MM.1S (cell line): ENCODE data around the gene THAP10.

Experiments
- DNase-seq: peaks from one replicate; pipeline ENCODE4 v3.0.0-alpha.2; 2015
- H2AFZ ChIP-seq: fragments of 300-600 bp; sonication (generic); 2 replicates; pipeline ENCODE4 v1.6.0; 2016; ENCODE audit warnings: antibody characterized with exemption, low read length
- H3F3A ChIP-seq: fragments of 300-600 bp; sonication (generic); 2 replicates; pipeline ENCODE4 v1.6.1; 2016; ENCODE audit warnings: mild to moderate bottlenecking, antibody characterized with exemption, low read length, moderate library complexity, mixed read lengths; ENCODE audit not compliant: insufficient read depth
- H3K27ac ChIP-seq: fragments of 300-600 bp; sonication (generic); 2 replicates; pipeline ENCODE4 v1.5.1; 2016; ENCODE audit warnings: mild to moderate bottlenecking, low read length
- H3K27me3 ChIP-seq: fragments of 300-600 bp; sonication (generic); replicated peaks from 2 replicates; pipeline ENCODE4 v1.6.0; 2016; ENCODE audit warnings: low read length; ENCODE audit not compliant: insufficient read depth
- H3K36me3 ChIP-seq: fragments of 300-600 bp; sonication (generic); replicated peaks from 2 replicates; pipeline ENCODE4 v1.6.1; 2016; ENCODE audit warnings: mild to moderate bottlenecking, low read length, mixed read lengths; ENCODE audit not compliant: insufficient read depth
- H3K4me1 ChIP-seq: fragments of 300-600 bp; sonication (generic); 2 replicates; pipeline ENCODE4 v1.6.1; 2016; ENCODE audit warnings: low read length, mixed read lengths
- H3K4me2 ChIP-seq: fragments of 300-600 bp; sonication (generic); 2 replicates; pipeline ENCODE4 v1.6.0; 2016; ENCODE audit warnings: low read depth, low read length
- H3K4me3 ChIP-seq: fragments of 300-600 bp; sonication (generic); 2 replicates; pipeline ENCODE4 v1.5.1; 2016; ENCODE audit warnings: low read length, mixed read lengths
- H3K79me2 ChIP-seq: fragments of 300-600 bp; sonication (generic); 2 replicates; pipeline ENCODE4 v1.6.1; 2016; ENCODE audit warnings: mixed run types, low read length, mixed read lengths
- H3K9ac ChIP-seq: fragments of 300-600 bp; sonication (generic); 2 replicates; pipeline ENCODE4 v1.6.1; 2016; ENCODE audit warnings: low read length, mixed read lengths
- H3K9me2 ChIP-seq: fragments of 300-600 bp; sonication (generic); replicated peaks from 2 replicates; pipeline ENCODE4 v1.6.1; 2016; ENCODE audit warnings: mild to moderate bottlenecking, low read length, mixed read lengths; ENCODE audit not compliant: insufficient read depth
- H3K9me3 ChIP-seq: fragments of 300-600 bp; sonication (generic); replicated peaks from 2 replicates; pipeline ENCODE4 v1.6.1; 2016; ENCODE audit warnings: mild to moderate bottlenecking, low read length, mixed read lengths; ENCODE audit not compliant: insufficient read depth
- H4K20me1 ChIP-seq: fragments of 300-600 bp; sonication (generic); 2 replicates; pipeline ENCODE4 v1.6.1; 2016; ENCODE audit warnings: mild to moderate bottlenecking, low read length, moderate library complexity, mixed read lengths; ENCODE audit not compliant: insufficient read depth
- EZH2 ChIP-seq: fragments of 300-600 bp; sonication (generic); optimal IDR thresholded peaks from 2 replicates; pipeline ENCODE3; 2017; ENCODE audit warnings: low read depth, mild to moderate bottlenecking, antibody characterized with exemption, low read length, mixed read lengths
- EZH2phosphoT487 ChIP-seq: fragments of 300-600 bp; sonication (generic); IDR thresholded peaks from 2 replicates; pipeline ENCODE4 v1.6.1; 2018; ENCODE audit warnings: antibody characterized with exemption, low read length
- TF ChIP-seq, protein P1 (sequence below): fragments of 300-600 bp; sonication (generic); IDR thresholded peaks from 2 replicates; pipeline ENCODE4 v1.5.1; 2016; ENCODE audit warnings: antibody characterized with exemption, low read length, mixed read lengths

THAP10 gene

GRCh38 chr15:70833422-70833821, 58.8 kb downstream of the THAP10 start:
- no peak overlapping the region for H3K4me2 ChIP-seq
- no peaks in the 10 kb centered on the region for H3K27me3 ChIP-seq

DNA sequence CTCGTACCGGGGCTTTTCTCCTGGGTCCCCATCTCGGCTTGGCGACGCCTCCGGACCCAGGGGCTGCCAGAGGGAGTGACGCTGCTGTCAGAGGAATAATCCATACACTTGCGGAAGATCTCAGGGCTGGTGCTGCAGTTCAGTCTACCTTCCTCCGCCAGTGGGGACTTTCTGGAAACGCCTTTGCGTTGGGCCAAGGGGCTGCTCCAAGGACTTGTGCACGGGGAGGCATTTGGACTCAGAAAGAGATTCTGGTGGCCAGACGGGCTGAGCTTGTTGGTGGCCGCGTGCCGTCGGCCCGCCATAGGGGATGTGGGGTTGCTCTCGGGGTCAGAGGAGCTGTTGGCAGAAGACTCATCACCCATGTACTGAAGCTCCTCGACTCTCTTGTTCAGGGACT, 60.1 kb downstream of the THAP10 start:
- H3K4me1 ChIP-seq, result 0 out of 2 replicates have a peak, but pooled peaks cover 5% of the 10 kb centered on the region
- no peaks in the 10 kb centered on the region for H3F3A ChIP-seq
- TF ChIP-seq, protein P1, sequence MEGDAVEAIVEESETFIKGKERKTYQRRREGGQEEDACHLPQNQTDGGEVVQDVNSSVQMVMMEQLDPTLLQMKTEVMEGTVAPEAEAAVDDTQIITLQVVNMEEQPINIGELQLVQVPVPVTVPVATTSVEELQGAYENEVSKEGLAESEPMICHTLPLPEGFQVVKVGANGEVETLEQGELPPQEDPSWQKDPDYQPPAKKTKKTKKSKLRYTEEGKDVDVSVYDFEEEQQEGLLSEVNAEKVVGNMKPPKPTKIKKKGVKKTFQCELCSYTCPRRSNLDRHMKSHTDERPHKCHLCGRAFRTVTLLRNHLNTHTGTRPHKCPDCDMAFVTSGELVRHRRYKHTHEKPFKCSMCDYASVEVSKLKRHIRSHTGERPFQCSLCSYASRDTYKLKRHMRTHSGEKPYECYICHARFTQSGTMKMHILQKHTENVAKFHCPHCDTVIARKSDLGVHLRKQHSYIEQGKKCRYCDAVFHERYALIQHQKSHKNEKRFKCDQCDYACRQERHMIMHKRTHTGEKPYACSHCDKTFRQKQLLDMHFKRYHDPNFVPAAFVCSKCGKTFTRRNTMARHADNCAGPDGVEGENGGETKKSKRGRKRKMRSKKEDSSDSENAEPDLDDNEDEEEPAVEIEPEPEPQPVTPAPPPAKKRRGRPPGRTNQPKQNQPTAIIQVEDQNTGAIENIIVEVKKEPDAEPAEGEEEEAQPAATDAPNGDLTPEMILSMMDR, result no peak
- TF ChIP-seq EZH2, result no peak
- TF ChIP-seq EZH2phosphoT487, result no peak
- no peaks in the 10 kb centered on the region for H3K9me3 ChIP-seq
- H3K36me3 ChIP-seq, result no peaks in the 10 kb centered on the region
- no peaks in the 10 kb centered on the region for H4K20me1 ChIP-seq
- H3K27ac ChIP-seq, result no peak overlapping the region
- H2AFZ ChIP-seq, result no peak overlapping the region
- H3K4me3 ChIP-seq, result no peak overlapping the region
- H3K79me2 ChIP-seq, result no peaks in the 10 kb centered on the region
- H3K9ac ChIP-seq, result no peak overlapping the region
- no peaks in the 10 kb centered on the region for H3K27me3 ChIP-seq
- DNase-seq, result no peak
- H3K9me2 ChIP-seq, result no peaks in the 10 kb centered on the region
- no peak overlapping the region for H3K4me2 ChIP-seq

More at GRCh38 chr15:70833422-70833821, 58.8 kb downstream of the THAP10 start:
- TF ChIP-seq, protein P1, result no peak
- TF ChIP-seq EZH2phosphoT487, result no peak
- TF ChIP-seq EZH2, result no peak
- Histone ChIP-seq H3F3A (no peaks in the 10 kb centered on the region), H3K36me3 (no peaks in the 10 kb centered on the region), H3K9ac (no peak overlapping the region), H3K79me2 (no peaks in the 10 kb centered on the region), H3K9me2 (no peaks in the 10 kb centered on the region), H3K9me3 (no peaks in the 10 kb centered on the region), H3K27ac (no peak overlapping the region), H3K4me3 (no peak overlapping the region), H2AFZ (no peak overlapping the region), H3K4me1 (0 out of 2 replicates have a peak, but pooled peaks cover 5% of the 10 kb centered on the region), H4K20me1 (no peaks in the 10 kb centered on the region)
- no peak for DNase-seq
